Peyer's patch (tissue), 4 donors: ENCODE data around the gene SASH1.

Source experiments
- CTCF ChIP-seq, 6 experiments: fragments of 450-650 bp in 4 of 6; fragments of 200-600 bp in 2 of 6; sonication (generic) in 1 of 6; IDR thresholded peaks; one replicate each; pipeline ENCODE4 v1.5.1; 2017 to 2019; ENCODE audit warnings: antibody characterized with exemption in 6 of 6, mild to moderate bottlenecking in 3 of 6, moderate library complexity in 1 of 6
- POLR2A ChIP-seq, 2 donors: fragments of 450-650 bp; IDR thresholded peaks; one replicate each; pipeline ENCODE4 v1.5.1; 2017; ENCODE audit warnings: antibody characterized with exemption in 2 of 2, mild to moderate bottlenecking in 2 of 2, moderate library complexity in 2 of 2

DNA sequence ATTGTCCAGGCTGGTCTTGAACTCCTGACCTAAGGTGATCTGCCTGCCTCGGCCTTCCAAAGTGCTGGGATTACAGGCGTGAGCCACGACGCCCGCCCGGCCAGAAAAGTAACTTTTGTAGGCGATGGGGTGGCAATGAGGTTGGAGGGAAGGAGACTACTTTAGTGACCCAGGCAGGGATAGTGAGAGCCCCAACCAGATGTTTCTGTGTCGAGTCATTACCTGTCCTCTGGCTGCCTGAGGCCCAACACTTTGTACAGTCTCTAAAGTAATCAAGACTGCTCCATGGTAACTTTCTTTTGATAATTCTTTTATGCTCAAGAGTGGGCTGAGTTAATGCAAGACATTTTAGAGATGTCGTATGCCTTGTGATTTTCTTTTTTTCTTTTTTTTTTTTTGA, 6.8 kb downstream of the SASH1 start:
- TF ChIP-seq CTCF (IDR thresholded peaks at IDR 0.05): no peak
- no peak for TF ChIP-seq POLR2A (IDR thresholded peaks at IDR 0.05)
